AG10803 (cell line): ENCODE results near the gene AGL.
"Not testable (repeated sequence)": the region's sequence is repeated elsewhere in the genome, so short reads cannot be mapped to it uniquely, and the experiment has no call there.

ENCODE experiments used
- DNase-seq: peaks from one replicate; pipeline ENCODE4 v3.0.0; 2010; ENCODE audit warnings: low read depth
- H3K4me3 ChIP-seq: 2 replicates; pipeline ENCODE4 v1.5.1; 2011; ENCODE audit warnings: mild to moderate bottlenecking, low read length, control low read depth
- CTCF ChIP-seq: conservative IDR thresholded peaks from 2 replicates; pipeline ENCODE4 v1.5.1; 2011; ENCODE audit warnings: mild to moderate bottlenecking, low read length, control low read depth, inconsistent platforms

Gene AGL

DNA sequence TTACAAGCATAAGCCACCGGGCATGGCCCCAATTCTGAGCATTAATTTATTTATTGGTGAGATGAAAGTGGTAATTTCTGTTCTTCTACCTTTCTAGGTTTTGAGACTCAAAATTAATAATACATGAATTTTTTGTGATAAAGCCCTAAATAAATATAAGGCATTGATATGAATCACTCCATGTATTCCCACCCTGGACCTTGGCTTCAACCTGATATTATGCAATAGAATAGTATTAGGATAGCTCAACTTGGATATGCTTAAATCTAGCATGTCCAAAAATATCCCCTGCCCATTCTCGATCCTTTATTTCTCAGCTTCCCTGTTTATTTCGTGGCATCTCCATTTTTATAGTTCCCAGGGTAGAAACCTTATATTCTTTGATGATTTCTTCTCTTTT, 2.5 kb downstream of the AGL start:
- TF ChIP-seq CTCF: no peak
- no peak overlapping the region for H3K4me3 ChIP-seq

GRCh38 chr1:99855914-99856450, 5.8 kb downstream of the AGL start:
- no peak for DNase-seq
- no peak for TF ChIP-seq CTCF
- H3K4me3 ChIP-seq: no peak overlapping the region

More for the DNA sequence above, 2.5 kb downstream of the AGL start:
- DNase-seq: peak; percentile 16

DNA sequence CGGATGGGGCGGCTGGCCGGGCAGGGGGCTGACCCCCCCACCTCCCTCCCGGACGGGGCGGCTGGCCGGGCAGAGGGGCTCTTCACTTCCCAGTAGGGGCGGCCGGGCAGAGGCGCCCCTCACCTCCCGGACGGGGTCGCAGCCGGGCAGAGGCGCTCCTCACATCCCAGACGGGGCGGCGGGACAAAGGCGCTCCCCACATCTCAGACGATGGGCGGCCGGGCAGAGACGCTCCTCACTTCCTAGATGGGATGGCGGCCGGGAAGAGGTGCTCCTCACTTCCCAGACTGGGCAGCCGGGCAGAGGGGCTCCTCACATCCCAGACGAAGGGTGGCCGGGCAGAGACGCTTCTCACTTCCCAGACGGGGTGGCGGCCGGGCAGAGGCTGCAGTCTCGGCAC, 6.9 kb downstream of the AGL start:
- DNase-seq, H3K4me3 ChIP-seq: not testable (repeated sequence)

GRCh38 chr1:99858286-99858685, 8.1 kb downstream of the AGL start:
- no peak for DNase-seq
- no peak for TF ChIP-seq CTCF
- H3K4me3 ChIP-seq: no peak overlapping the region

DNA sequence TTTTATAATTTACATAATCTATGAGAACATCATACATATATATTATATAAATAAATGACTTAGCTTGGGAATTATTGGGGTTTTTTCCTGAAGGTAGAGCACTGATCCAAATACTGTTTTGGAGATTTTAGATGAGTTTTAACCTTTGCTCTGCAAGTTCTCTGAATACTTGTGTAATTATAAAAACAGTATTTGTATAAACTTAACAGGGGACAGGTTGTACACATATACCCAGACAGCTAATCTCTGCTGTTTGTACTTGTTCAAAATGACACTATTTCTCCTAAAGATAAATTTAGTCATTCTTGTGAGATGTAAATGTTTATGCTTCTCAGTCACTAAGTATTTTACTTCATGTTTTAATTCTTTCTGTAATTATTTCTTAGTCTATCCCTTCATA, 8.7 kb downstream of the AGL start:
- no peak overlapping the region for H3K4me3 ChIP-seq
- no peak for TF ChIP-seq CTCF
- no peak for DNase-seq

- no peak for DNase-seq
- H3K4me3 ChIP-seq: no peak overlapping the region
- no peak for TF ChIP-seq CTCF
Measured at GRCh38 chr1:99860703-99861102, 10.5 kb downstream of the AGL start.

- TF ChIP-seq CTCF: no peak
- H3K4me3 ChIP-seq: no peak overlapping the region
- DNase-seq: no peak
Measured at GRCh38 chr1:99867682-99868081, 17.5 kb downstream of the AGL start.

DNA sequence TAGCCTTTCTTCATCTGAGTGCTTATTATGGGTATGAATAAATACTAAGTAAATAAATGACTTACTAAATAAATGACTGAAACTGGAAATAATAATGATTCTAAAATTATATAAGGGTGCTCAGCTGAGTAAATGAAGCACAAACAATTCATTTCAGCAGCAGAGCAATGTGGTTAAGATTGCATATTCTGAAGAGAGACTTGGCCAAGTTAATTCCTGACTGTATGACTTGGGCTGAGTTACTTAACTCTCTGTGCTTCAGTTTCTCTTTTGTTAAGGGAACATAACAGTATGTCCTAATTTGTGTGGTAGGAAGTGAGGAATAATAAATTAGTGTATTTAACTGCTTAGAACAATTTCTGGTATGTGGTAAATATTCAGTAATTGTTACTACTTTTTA, 19.1 kb downstream of the AGL start:
- no peak for TF ChIP-seq CTCF
- DNase-seq: peak; percentile 84
- H3K4me3 ChIP-seq: no peak overlapping the region
